ENCODE data around the gene CBLN1. TPM values are rescaled to one million over a fixed set of nuclear protein-coding genes. Genes with fewer than 3 reads are reported as not detected.

The CBLN1 gene
- total and polyA plus RNA-seq, 2 experiments from 2014 or later, result 1.2 to 6.4 TPM

GRCh38 chr16:49330562-49331201, 49.0 kb upstream of the CBLN1 start:
- Mint-ChIP-seq H3K4me1 (peaks cover 7% of the 10 kb centered on the region), H3K4me3 (no peak overlapping the region), H3K27me3 (ENCODE audit: insufficient read depth, low read depth, poor library complexity) (peaks cover 3% of the 10 kb centered on the region), H3K36me3 (ENCODE audit: low read depth) (no peaks in the 10 kb centered on the region), H3K9me3 (no peaks in the 10 kb centered on the region; the same call in 1 of the 3 replicates), H3K27ac (no peak overlapping the region)
- no peaks in the 10 kb centered on the region; the same call in 1 of the 2 replicates for H4K20me1 ChIP-seq (replicated peaks; ENCODE audit: insufficient read depth)
- H3K36me3 ChIP-seq (ENCODE audit: insufficient read depth), result no peaks in the 10 kb centered on the region
- no peaks in the 10 kb centered on the region for H3K9me2 ChIP-seq (ENCODE audit: insufficient read depth)
- no peak overlapping the region for H2AFZ ChIP-seq
- no peak overlapping the region for H3K4me3 ChIP-seq
- H3K27me3 ChIP-seq (ENCODE audit: insufficient read depth), result no peaks in the 10 kb centered on the region
- no peaks in the 10 kb centered on the region for H3F3A ChIP-seq (replicated peaks; ENCODE audit: low read depth)
- no peak for DNase-seq (ENCODE audit: low spot score)
- no peaks in the 10 kb centered on the region for H3K4me1 ChIP-seq (ENCODE audit: insufficient read depth)
- TF ChIP-seq ZNF331 (CRISPR knock-in tag; IDR thresholded peaks at IDR 0.05; ENCODE audit: low read depth), result no peak
- TF ChIP-seq REST (IDR thresholded peaks at IDR 0.05; ENCODE audit: unreplicated experiment), result no peak
- TF ChIP-seq CREB1 (CRISPR knock-in tag; IDR thresholded peaks at IDR 0.05; ENCODE audit: low read depth), result no peak
- TF ChIP-seq EZH2 (IDR thresholded peaks at IDR 0.05; ENCODE audit: low read depth, unreplicated experiment), result no peak
- no peak overlapping the region for H3K4me2 ChIP-seq
- H3K79me2 ChIP-seq (replicated peaks; ENCODE audit: insufficient read depth), result no peaks in the 10 kb centered on the region
- no peak overlapping the region for H3K27ac ChIP-seq (ENCODE audit: low read depth)
- ATAC-seq, result no peak

- no peaks in the 10 kb centered on the region for H3K27me3 ChIP-seq (ENCODE audit: insufficient read depth)
- no peaks in the 10 kb centered on the region for H3K4me1 ChIP-seq (ENCODE audit: insufficient read depth)
- H3K4me2 ChIP-seq, result no peak overlapping the region
- H3K4me3 ChIP-seq, result no peak overlapping the region
- no peaks in the 10 kb centered on the region for H3K79me2 ChIP-seq (replicated peaks; ENCODE audit: insufficient read depth)
- H3K36me3 ChIP-seq (ENCODE audit: insufficient read depth), result no peaks in the 10 kb centered on the region
- no peak overlapping the region for H3K4me3 Mint-ChIP-seq
- H3F3A ChIP-seq (replicated peaks; ENCODE audit: low read depth), result no peaks in the 10 kb centered on the region
- no peaks in the 10 kb centered on the region for H3K36me3 Mint-ChIP-seq (ENCODE audit: low read depth)
- H3K27me3 Mint-ChIP-seq (ENCODE audit: insufficient read depth, low read depth, poor library complexity), result peaks cover 3% of the 10 kb centered on the region
- no peaks in the 10 kb centered on the region; the same call in 1 of the 2 replicates for H4K20me1 ChIP-seq (replicated peaks; ENCODE audit: insufficient read depth)
- no peak overlapping the region for H3K27ac ChIP-seq (ENCODE audit: low read depth)
- H3K9me3 Mint-ChIP-seq, result no peaks in the 10 kb centered on the region; the same call in 2 of the 3 replicates
- H3K4me1 Mint-ChIP-seq, result peaks cover 7% of the 10 kb centered on the region
- no peak for ATAC-seq
- H3K9me2 ChIP-seq (ENCODE audit: insufficient read depth), result no peaks in the 10 kb centered on the region
- no peak overlapping the region for H2AFZ ChIP-seq
- no peak overlapping the region for H3K27ac Mint-ChIP-seq
- DNase-seq (ENCODE audit: low spot score), result no peak
- TF ChIP-seq STAT1 (IDR thresholded peaks at IDR 0.05; ENCODE audit: unreplicated experiment), result no peak
- TF ChIP-seq EZH2phosphoT487 (IDR thresholded peaks at IDR 0.05; ENCODE audit: unreplicated experiment), result no peak
- no peak for TF ChIP-seq ZNF331 (CRISPR knock-in tag; IDR thresholded peaks at IDR 0.05; ENCODE audit: low read depth)
- TF ChIP-seq ETS1 (IDR thresholded peaks at IDR 0.05), result no peak
- no peak for TF ChIP-seq CREB1 (CRISPR knock-in tag; IDR thresholded peaks at IDR 0.05; ENCODE audit: low read depth)
- TF ChIP-seq ZNF114 (CRISPR knock-in tag; IDR thresholded peaks at IDR 0.05), result no peak
- TF ChIP-seq POLR2AphosphoS5 (IDR thresholded peaks at IDR 0.05; ENCODE audit: low read depth), result no peak
- no peak for TF ChIP-seq NANOG (IDR thresholded peaks at IDR 0.05; ENCODE audit: borderline replicate concordance)
- no peak for TF ChIP-seq CTCF (conservative IDR thresholded peaks at IDR 0.05; ENCODE audit: low read depth in 2 of 2)
Measured at GRCh38 chr16:49328325-49328724, 46.7 kb upstream of the CBLN1 start.
